Measurements from ENCODE around the gene ARID5A.

DNA sequence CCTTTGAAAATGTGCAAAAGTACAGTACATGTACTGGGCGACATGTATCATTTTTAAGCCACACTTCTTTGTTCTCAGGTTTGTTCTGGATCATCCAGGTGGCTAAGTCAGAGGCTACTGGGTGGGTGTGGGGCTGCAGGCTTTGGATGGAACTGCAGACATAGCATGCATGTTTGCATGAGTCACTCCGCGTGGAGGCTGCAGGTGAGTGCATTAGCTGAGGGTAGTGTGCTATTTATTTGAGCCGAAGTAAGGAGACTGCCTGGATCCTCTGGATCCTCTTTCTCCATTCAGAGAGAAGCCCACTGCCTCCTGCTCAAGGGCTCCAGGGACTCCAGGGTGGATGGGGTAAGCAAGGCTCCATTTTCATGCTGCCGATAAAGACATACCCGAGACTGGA, 22.0 kb upstream of the ARID5A start:
- TF ChIP-seq, protein P1, sequence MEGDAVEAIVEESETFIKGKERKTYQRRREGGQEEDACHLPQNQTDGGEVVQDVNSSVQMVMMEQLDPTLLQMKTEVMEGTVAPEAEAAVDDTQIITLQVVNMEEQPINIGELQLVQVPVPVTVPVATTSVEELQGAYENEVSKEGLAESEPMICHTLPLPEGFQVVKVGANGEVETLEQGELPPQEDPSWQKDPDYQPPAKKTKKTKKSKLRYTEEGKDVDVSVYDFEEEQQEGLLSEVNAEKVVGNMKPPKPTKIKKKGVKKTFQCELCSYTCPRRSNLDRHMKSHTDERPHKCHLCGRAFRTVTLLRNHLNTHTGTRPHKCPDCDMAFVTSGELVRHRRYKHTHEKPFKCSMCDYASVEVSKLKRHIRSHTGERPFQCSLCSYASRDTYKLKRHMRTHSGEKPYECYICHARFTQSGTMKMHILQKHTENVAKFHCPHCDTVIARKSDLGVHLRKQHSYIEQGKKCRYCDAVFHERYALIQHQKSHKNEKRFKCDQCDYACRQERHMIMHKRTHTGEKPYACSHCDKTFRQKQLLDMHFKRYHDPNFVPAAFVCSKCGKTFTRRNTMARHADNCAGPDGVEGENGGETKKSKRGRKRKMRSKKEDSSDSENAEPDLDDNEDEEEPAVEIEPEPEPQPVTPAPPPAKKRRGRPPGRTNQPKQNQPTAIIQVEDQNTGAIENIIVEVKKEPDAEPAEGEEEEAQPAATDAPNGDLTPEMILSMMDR (conservative IDR thresholded peaks at IDR 0.05; ENCODE audit: low read length) = no peak
- TF ChIP-seq EZH2phosphoT487 (IDR thresholded peaks at IDR 0.05; ENCODE audit: borderline replicate concordance) = no peak
